PFSK-1 (cell line): ENCODE data around the gene GRM1.

Experiments used
- FOXP2 ChIP-seq: optimal IDR thresholded peaks from 2 replicates; pipeline ENCODE3; 2011; ENCODE audit warnings: borderline replicate concordance, control low read depth, inconsistent platforms; ENCODE audit not compliant: insufficient read depth; ENCODE audit errors: extremely low read length, extremely low read depth
- POLR2AphosphoS5 ChIP-seq: IDR thresholded peaks from 2 replicates; pipeline ENCODE4 v1.6.1; 2012; ENCODE audit warnings: low read depth, mild to moderate bottlenecking, control low read depth, low read length, moderate library complexity
- SIN3A ChIP-seq: IDR thresholded peaks from 2 replicates; pipeline ENCODE4 v1.6.1; 2012; ENCODE audit warnings: mild to moderate bottlenecking, low read length, moderate library complexity, borderline replicate concordance; ENCODE audit not compliant: insufficient read depth
- TAF1 ChIP-seq: IDR thresholded peaks from 2 replicates; pipeline ENCODE4 v1.6.1; 2012; ENCODE audit warnings: low read length, control low read depth, borderline replicate concordance; ENCODE audit not compliant: insufficient read depth
- TF ChIP-seq, protein P1 (sequence below), 2 experiments: IDR thresholded peaks; 2 replicates each; pipeline versions ENCODE4 v1.6.1 to v1.8.0; 2011 to 2012; ENCODE audit warnings: low read depth in 2 of 2, low read length in 2 of 2, control low read depth in 1 of 2, inconsistent platforms in 1 of 2, mild to moderate bottlenecking in 1 of 2, moderate library complexity in 1 of 2; ENCODE audit not compliant: insufficient read depth in 1 of 2

GRM1 gene

DNA sequence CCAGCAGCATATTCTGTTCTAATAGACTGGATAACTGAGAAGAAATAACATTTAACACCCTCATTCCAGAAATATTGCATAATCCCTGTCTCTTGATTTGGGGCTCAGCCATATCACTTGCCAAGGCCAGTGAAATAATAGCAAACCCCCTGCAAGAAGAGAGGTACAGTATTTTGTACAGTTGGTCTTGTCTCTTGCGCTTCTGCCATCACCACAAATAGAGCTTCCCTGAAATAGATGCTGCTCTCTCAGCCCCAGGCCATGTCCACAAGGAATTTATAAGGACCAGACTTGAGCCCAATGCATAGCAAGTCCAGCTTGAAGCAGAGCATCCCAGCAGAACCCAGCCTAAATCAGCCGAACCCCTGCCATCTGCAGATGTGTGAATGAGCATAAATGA is 254.0 kb downstream of the GRM1 start:
- TF ChIP-seq, protein P1, sequence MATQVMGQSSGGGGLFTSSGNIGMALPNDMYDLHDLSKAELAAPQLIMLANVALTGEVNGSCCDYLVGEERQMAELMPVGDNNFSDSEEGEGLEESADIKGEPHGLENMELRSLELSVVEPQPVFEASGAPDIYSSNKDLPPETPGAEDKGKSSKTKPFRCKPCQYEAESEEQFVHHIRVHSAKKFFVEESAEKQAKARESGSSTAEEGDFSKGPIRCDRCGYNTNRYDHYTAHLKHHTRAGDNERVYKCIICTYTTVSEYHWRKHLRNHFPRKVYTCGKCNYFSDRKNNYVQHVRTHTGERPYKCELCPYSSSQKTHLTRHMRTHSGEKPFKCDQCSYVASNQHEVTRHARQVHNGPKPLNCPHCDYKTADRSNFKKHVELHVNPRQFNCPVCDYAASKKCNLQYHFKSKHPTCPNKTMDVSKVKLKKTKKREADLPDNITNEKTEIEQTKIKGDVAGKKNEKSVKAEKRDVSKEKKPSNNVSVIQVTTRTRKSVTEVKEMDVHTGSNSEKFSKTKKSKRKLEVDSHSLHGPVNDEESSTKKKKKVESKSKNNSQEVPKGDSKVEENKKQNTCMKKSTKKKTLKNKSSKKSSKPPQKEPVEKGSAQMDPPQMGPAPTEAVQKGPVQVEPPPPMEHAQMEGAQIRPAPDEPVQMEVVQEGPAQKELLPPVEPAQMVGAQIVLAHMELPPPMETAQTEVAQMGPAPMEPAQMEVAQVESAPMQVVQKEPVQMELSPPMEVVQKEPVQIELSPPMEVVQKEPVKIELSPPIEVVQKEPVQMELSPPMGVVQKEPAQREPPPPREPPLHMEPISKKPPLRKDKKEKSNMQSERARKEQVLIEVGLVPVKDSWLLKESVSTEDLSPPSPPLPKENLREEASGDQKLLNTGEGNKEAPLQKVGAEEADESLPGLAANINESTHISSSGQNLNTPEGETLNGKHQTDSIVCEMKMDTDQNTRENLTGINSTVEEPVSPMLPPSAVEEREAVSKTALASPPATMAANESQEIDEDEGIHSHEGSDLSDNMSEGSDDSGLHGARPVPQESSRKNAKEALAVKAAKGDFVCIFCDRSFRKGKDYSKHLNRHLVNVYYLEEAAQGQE (IDR thresholded peaks at IDR 0.05; ENCODE audit: insufficient read depth in 1 of 2, low read depth in 2 of 2, low read length in 2 of 2) = no peak
- TF ChIP-seq POLR2AphosphoS5 = no peak
- TF ChIP-seq FOXP2 = no peak
- TF ChIP-seq SIN3A = no peak
- TF ChIP-seq TAF1 = no peak

DNA sequence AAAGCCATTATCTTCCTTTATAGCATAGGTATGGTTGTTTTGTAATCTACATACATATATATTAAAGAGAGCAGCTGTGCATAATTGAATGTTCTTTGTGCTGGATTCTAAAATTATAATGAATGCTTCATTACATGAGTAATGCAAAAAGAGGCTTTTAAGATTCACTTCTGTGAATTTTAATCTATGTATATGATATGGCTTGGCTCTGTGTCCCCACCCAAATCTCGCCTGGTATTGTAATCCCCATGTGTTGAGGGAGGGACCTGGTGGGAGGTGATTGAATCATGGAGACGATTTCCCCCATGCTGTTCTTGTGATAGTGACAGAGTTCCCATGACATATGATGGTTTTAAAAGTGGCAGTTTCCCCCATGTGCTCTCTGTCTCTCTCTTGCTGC is 255.4 kb downstream of the GRM1 start:
- TF ChIP-seq SIN3A (no peak), TAF1 (no peak)

DNA sequence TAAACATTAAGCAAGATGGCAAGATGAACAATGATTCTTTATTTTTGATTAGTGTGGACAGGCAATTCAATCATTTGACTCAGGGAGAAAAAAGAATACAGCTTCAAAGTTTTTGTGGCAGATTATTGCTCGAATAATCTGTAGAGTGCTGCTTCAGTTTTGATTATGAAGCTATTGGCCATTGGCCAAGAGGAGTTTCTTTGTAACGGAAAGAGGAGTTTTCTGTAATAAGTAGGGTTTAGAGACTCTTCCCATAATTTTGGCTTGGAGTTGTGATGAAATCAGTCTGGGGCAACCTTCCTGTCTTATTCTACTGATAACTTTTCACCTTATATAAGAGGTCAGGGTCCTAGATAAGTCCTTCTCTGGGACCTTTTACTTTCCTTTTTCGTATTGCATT is 258.1 kb downstream of the GRM1 start:
- TF ChIP-seq POLR2AphosphoS5 = no peak
- TF ChIP-seq SIN3A = no peak
- no peak for TF ChIP-seq TAF1
- TF ChIP-seq, protein P1 (IDR thresholded peaks at IDR 0.05; ENCODE audit: insufficient read depth in 1 of 2, low read depth in 2 of 2, low read length in 2 of 2) = no peak
- no peak for TF ChIP-seq FOXP2

DNA sequence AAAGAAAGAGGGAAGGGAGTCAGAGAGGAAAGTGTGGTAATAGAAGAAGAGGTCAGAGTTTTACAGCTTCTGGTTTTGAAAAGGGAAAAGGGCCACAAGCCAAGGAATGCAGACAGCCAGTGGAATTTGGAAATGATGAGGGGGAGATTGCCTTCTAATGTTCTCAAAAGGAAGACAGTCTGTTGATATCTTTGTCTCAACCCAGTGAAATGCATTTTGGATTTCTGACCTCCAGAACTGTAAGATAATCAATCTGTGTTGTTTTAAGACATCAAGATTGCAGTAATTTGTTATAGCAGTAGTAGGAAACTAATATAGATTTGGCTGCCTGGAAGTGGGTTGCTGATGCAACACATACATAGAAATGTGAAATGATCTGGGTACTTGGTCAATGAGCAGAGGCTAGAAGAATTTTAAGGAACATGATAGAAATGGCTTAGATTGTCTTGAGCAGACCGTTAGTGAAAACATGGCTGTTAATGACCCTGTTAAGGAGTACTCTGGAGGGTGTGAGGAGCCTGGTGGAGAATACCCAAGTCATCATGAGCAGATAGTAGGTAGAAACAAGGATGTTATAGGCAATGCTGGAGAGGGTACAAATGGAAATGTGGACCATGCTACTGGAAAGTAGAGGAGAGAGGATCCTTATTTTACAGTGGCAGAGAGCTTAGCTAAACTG is 259.0 kb downstream of the GRM1 start:
- TF ChIP-seq FOXP2 (no peak), POLR2AphosphoS5 (no peak), TAF1 (no peak), SIN3A (no peak)
- TF ChIP-seq, protein P1 (IDR thresholded peaks at IDR 0.05; ENCODE audit: insufficient read depth in 1 of 2, low read depth in 2 of 2, low read length in 2 of 2) = no peak

DNA sequence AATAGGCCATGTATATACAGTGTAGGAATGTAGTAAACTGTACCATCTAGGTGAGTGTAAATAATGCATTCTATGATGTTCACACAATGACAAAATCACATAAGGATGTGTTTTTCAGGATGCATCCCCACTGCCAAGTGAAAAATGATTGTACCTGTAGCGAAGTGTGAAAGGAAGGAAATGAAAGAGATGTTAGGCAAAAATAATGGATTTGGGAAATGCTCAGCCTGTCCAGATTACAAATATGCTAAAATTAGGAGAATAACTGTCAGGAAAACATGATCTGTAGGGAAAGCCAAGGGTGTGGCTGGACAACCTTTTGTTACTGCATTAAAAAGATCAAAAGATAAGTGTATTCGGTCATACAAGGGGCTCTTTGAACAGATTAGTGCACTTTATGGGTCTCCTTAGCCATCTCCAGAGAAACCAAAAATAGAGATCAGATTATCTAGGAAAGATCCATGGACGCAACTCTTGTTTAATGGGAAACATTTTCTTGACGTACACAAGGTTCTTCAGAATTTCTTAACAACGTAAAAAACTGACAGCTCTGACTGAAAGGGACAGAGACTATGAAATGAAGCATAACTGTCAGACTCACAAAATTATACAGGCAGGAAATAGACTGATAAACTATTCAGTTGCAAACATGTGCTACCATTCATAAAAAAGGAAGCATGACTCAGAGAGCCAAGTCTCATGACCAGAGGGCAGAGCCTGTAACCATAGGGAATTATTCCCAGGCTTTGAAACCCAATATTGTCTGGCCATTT is 261.1 kb downstream of the GRM1 start:
- TF ChIP-seq FOXP2 (no peak), SIN3A (no peak), POLR2AphosphoS5 (no peak), TAF1 (no peak)
- TF ChIP-seq, protein P1 (IDR thresholded peaks at IDR 0.05; ENCODE audit: insufficient read depth in 1 of 2, low read depth in 2 of 2, low read length in 2 of 2) = no peak
